H1 (cell line): ENCODE measurements around the gene ASZ1. TPM values are rescaled to one million over a fixed set of nuclear protein-coding genes. Genes with fewer than 3 reads are reported as not detected.
A peak's percentile ranks its signal among the peaks of the same experiment; 100 is the strongest.

Source experiments
- CTCF ChIA-PET: fragments of 300-600 bp; sonication (Branson Sonifier 250); formaldehyde crosslinking; loops from one replicate; lab custom pipeline; 2021; ENCODE audit not compliant: partially characterized antibody; lab: Charles Lee
- POLR2A ChIA-PET: fragments of 300-600 bp; sonication (Branson Sonifier 250); formaldehyde crosslinking; loops from one replicate; lab custom pipeline; 2021; ENCODE audit warnings: inconsistent platforms; ENCODE audit not compliant: partially characterized antibody; lab: Charles Lee
- DNase-seq, 2 experiments: peaks; one replicate each; pipeline versions ENCODE4 v3.0.0 to v3.0.0-alpha.2; 2010 to 2022; ENCODE audit warnings: low spot score in 2 of 2, low read depth in 1 of 2, mixed read lengths in 1 of 2
- FAIRE-seq: peaks from 2 replicates; lab custom pipeline; 2011; peaks lifted over from hg19 to GRCh38; lab: Jason Lieb, UNC
- H2AFZ ChIP-seq: 2 replicates; pipeline ENCODE4 v1.8.1; 2012; ENCODE audit warnings: low read length, inconsistent platforms
- H2AK5ac ChIP-seq: 2 replicates; pipeline ENCODE4 v1.6.1; 2013; ENCODE audit warnings: low read depth, low read length
- H2BK120ac ChIP-seq: replicated peaks from 2 replicates; pipeline ENCODE3; 2013; ENCODE audit warnings: low read depth, low read length, inconsistent platforms
- H2BK12ac ChIP-seq: 2 replicates; pipeline ENCODE4 v1.6.1; 2013; ENCODE audit warnings: low read depth, low read length
- H2BK15ac ChIP-seq: 2 replicates; pipeline ENCODE4 v1.6.1; 2013; ENCODE audit warnings: low read length
- H2BK20ac ChIP-seq: 2 replicates; pipeline ENCODE4 v1.6.1; 2013; ENCODE audit warnings: low read length
- H2BK5ac ChIP-seq: 2 replicates; pipeline ENCODE4 v1.6.1; 2013; ENCODE audit warnings: low read depth, low read length
- H3K14ac ChIP-seq: 2 replicates; pipeline ENCODE4 v1.6.1; 2013; ENCODE audit warnings: inconsistent platforms; ENCODE audit not compliant: insufficient read length
- H3K18ac ChIP-seq: 2 replicates; pipeline ENCODE4 v1.6.1; 2013; ENCODE audit warnings: low read length; ENCODE audit errors: extremely low read depth
- H3K23ac ChIP-seq: 2 replicates; pipeline ENCODE4 v1.6.1; 2013; ENCODE audit warnings: inconsistent platforms; ENCODE audit not compliant: insufficient read length
- H3K23me2 ChIP-seq: 2 replicates; pipeline ENCODE4 v1.6.1; 2013; ENCODE audit warnings: low read depth, low read length
- H3K27ac ChIP-seq: 2 replicates; pipeline ENCODE4 v1.6.1; 2011; ENCODE audit warnings: low read depth, low read length, inconsistent platforms
- H3K27me3 ChIP-seq, 4 experiments: replicated peaks in 1 of 4; 1 replicate in 1 of 4; 2 replicates in 3 of 4; pipeline versions ENCODE4 v1.6.1 to v1.8.1; 2011 to 2013; ENCODE audit warnings: low read length in 3 of 4, mild to moderate bottlenecking in 3 of 4, inconsistent platforms in 2 of 4, mixed read lengths in 2 of 4, moderate library complexity in 1 of 4; ENCODE audit not compliant: control insufficient read depth in 3 of 4, insufficient read depth in 3 of 4; ENCODE audit errors: extremely low read depth in 1 of 4
- H3K36me3 ChIP-seq, 4 experiments: 2 replicates each; pipeline versions ENCODE4 v1.6.1 to v1.8.1; 2011 to 2013; ENCODE audit warnings: mild to moderate bottlenecking in 4 of 4, low read length in 3 of 4, moderate library complexity in 2 of 4, control low read depth in 1 of 4, inconsistent platforms in 1 of 4; ENCODE audit not compliant: insufficient read depth in 4 of 4, control insufficient read depth in 2 of 4
- H3K4ac ChIP-seq: replicated peaks from 2 replicates; pipeline ENCODE3; 2013; ENCODE audit warnings: low read length, low read depth, mixed read lengths, inconsistent platforms; ENCODE audit not compliant: insufficient read length
- H3K4me1 ChIP-seq, 4 experiments: replicated peaks in 1 of 4; 1 replicate in 1 of 4; 2 replicates in 3 of 4; pipeline versions ENCODE4 v1.6.1 to v1.8.1; 2011 to 2013; ENCODE audit warnings: low read length in 3 of 4, inconsistent platforms in 2 of 4, mixed read lengths in 1 of 4; ENCODE audit not compliant: insufficient read depth in 4 of 4, control insufficient read depth in 3 of 4
- H3K4me2 ChIP-seq, 2 experiments: 2 replicates each; pipeline versions ENCODE4 v1.6.1 to v1.8.1; 2011 to 2013; ENCODE audit warnings: low read depth in 2 of 2, low read length in 2 of 2, control low read depth in 1 of 2, inconsistent platforms in 1 of 2, mild to moderate bottlenecking in 1 of 2; ENCODE audit not compliant: insufficient read depth in 1 of 2
- H3K4me3 ChIP-seq, 4 experiments: fragments of 200-600, 300-600 bp in 1 of 4; sonication (generic), shearing (Covaris generic), sonication (Bioruptor Twin) in 1 of 4; 2 replicates each; pipeline versions ENCODE4 v1.5.1 to v1.8.1; 2011 to 2016; ENCODE audit warnings: low read length in 4 of 4, low read depth in 3 of 4, control low read depth in 2 of 4, inconsistent platforms in 2 of 4, mild to moderate bottlenecking in 2 of 4, mixed read lengths in 1 of 4, moderate library complexity in 1 of 4; ENCODE audit not compliant: insufficient read depth in 2 of 4; ENCODE audit errors: extremely low read depth in 1 of 4
- H3K56ac ChIP-seq: replicated peaks from 2 replicates; pipeline ENCODE3; 2013; ENCODE audit warnings: low read depth, mild to moderate bottlenecking, mixed read lengths, low read length, inconsistent platforms; ENCODE audit not compliant: insufficient read length
- H3K79me1 ChIP-seq: 2 replicates; pipeline ENCODE4 v1.6.1; 2013; ENCODE audit warnings: low read depth, low read length, control low read depth
- H3K79me2 ChIP-seq, 2 experiments: 2 replicates each; pipeline versions ENCODE4 v1.6.1 to v1.8.1; 2012 to 2013; ENCODE audit warnings: low read length in 2 of 2, mild to moderate bottlenecking in 2 of 2, inconsistent platforms in 1 of 2; ENCODE audit not compliant: insufficient read depth in 2 of 2, control insufficient read depth in 1 of 2
- H3K9ac ChIP-seq, 4 experiments: replicated peaks in 1 of 4; 1 replicate in 1 of 4; 2 replicates in 3 of 4; pipeline versions ENCODE4 v1.6.1 to v1.8.1; 2011 to 2013; ENCODE audit warnings: low read depth in 3 of 4, low read length in 3 of 4, control low read depth in 2 of 4, mild to moderate bottlenecking in 2 of 4, moderate library complexity in 2 of 4, inconsistent platforms in 1 of 4; ENCODE audit errors: extremely low read depth in 1 of 4
- H3K9me3 ChIP-seq, 2 experiments: 2 replicates each; pipeline versions ENCODE4 v1.6.1 to v1.8.1; 2012 to 2013; ENCODE audit warnings: mild to moderate bottlenecking in 2 of 2, moderate library complexity in 2 of 2, control low read depth in 1 of 2, inconsistent platforms in 1 of 2, low read depth in 1 of 2, low read length in 1 of 2, mixed read lengths in 1 of 2; ENCODE audit not compliant: insufficient read depth in 2 of 2
- H4K20me1 ChIP-seq, 2 experiments: replicated peaks in 1 of 2; 2 replicates each; pipeline versions ENCODE3 to v1.8.1; 2011 to 2013; ENCODE audit warnings: inconsistent platforms in 2 of 2, low read length in 2 of 2, mild to moderate bottlenecking in 1 of 2; ENCODE audit not compliant: insufficient read depth in 2 of 2, control insufficient read depth in 1 of 2
- H4K5ac ChIP-seq: 2 replicates; pipeline ENCODE4 v1.6.1; 2013; ENCODE audit warnings: low read length, low read depth, mixed read lengths, inconsistent platforms; ENCODE audit not compliant: insufficient read length
- H4K8ac ChIP-seq: 2 replicates; pipeline ENCODE4 v1.8.0; 2013; ENCODE audit warnings: mild to moderate bottlenecking, moderate library complexity, low read length, inconsistent platforms; ENCODE audit not compliant: insufficient read depth; ENCODE audit errors: extremely low read depth
- H4K91ac ChIP-seq: replicated peaks from 2 replicates; pipeline ENCODE3; 2013; ENCODE audit warnings: low read length, mixed read lengths, inconsistent platforms; ENCODE audit not compliant: insufficient read length
- ATF3 ChIP-seq: IDR thresholded peaks from 2 replicates; pipeline ENCODE4 v1.6.1; 2011; ENCODE audit warnings: low read depth, mild to moderate bottlenecking, low read length; ENCODE audit not compliant: insufficient read depth
- CHD1 ChIP-seq: IDR thresholded peaks from 2 replicates; pipeline ENCODE4 v1.6.1; 2012; ENCODE audit warnings: low read depth, low read length, improper control_type of control experiment
- EZH2 ChIP-seq: fragments of 200-600 bp; sonication (generic); IDR thresholded peaks from 2 replicates; pipeline ENCODE4 v1.7.1; 2012; ENCODE audit warnings: low read depth, mild to moderate bottlenecking, moderate library complexity, low read length, inconsistent platforms; ENCODE audit not compliant: severe bottlenecking
- KDM4A ChIP-seq: IDR thresholded peaks from one replicate; pipeline ENCODE4 v1.7.1; 2012; ENCODE audit warnings: low read depth, mild to moderate bottlenecking, moderate library complexity, low read length, inconsistent platforms; ENCODE audit not compliant: severe bottlenecking
- MAFK ChIP-seq: IDR thresholded peaks from 2 replicates; pipeline ENCODE4 v1.6.1; 2012; ENCODE audit warnings: low read depth, mild to moderate bottlenecking, improper control_type of control experiment, low read length
- MAX ChIP-seq: IDR thresholded peaks from 2 replicates; pipeline ENCODE4 v1.6.1; 2012; ENCODE audit warnings: inconsistent platforms
- POLR2AphosphoS5 ChIP-seq: IDR thresholded peaks from 2 replicates; pipeline ENCODE4 v1.6.1; 2011; ENCODE audit warnings: low read depth, low read length
- RBBP5 ChIP-seq: IDR thresholded peaks from 2 replicates; pipeline ENCODE4 v1.7.1; 2012; ENCODE audit warnings: low read depth, mild to moderate bottlenecking, inconsistent platforms, low read length, moderate library complexity, borderline replicate concordance
- RFX5 ChIP-seq: IDR thresholded peaks from 2 replicates; pipeline ENCODE4 v1.6.1; 2011; ENCODE audit warnings: low read depth, low read length, improper control_type of control experiment, borderline replicate concordance
- TAF1 ChIP-seq: IDR thresholded peaks from 2 replicates; pipeline ENCODE4 v1.6.1; 2011; ENCODE audit warnings: mild to moderate bottlenecking, low read depth, low read length
- TCF12 ChIP-seq: IDR thresholded peaks from 2 replicates; pipeline ENCODE4 v1.6.1; 2011; ENCODE audit warnings: low read depth, mild to moderate bottlenecking, low read length
- WGBS, 2 experiments: shearing (Covaris generic) in 1 of 2; methylation state at CpG; one replicate each; pipeline versions ENCODE4 v1.1.6 to v1.1.7; 2013 to 2015; ENCODE audit warnings: low lambda C conversion rate in 2 of 2, mixed read lengths in 2 of 2, inconsistent platforms in 1 of 2, low coverage in 1 of 2, missing lambda C conversion rate in 1 of 2; ENCODE audit not compliant: insufficient replicate concordance in 2 of 2, insufficient coverage in 1 of 2, insufficient read length in 1 of 2; ENCODE audit errors: extremely low coverage in 1 of 2, missing lambda C conversion rate in 1 of 2; 5-methylcytosine and 5-hydroxymethylcytosine counted together
- polyA plus RNA-seq, 7 experiments: library from polyadenylated mRNA; depleted of rRNA in 3 of 7; stranded (reverse) in 5 of 7; unstranded in 2 of 7; fragments of >200 nt in 5 of 7; fragments of 200-250 nt in 2 of 7; gene quantifications; 1 replicate in 5 of 7; 2 replicates in 1 of 7; 4 replicates in 1 of 7; pipeline versions ENCODE4 v1.2.1 to v1.2.3, GENCODE V29; 2011 to 2013; ENCODE audit warnings: missing spikeins in 2 of 7, mixed read lengths in 2 of 7
- total RNA-seq: library from RNA; stranded (reverse); fragmentation: NEBNext Ultra II Directional; extraction: Animal tissue kit (Norgen Biotek cat#: 25700); gene quantifications from 2 replicates; pipeline ENCODE4 v1.2.1, GENCODE V29; 2021

The ASZ1 gene
- total and polyA plus RNA-seq, 2 of the 8 experiments (the other 6 are each of a cell fraction or from before 2014, with no cell fraction given), result not detected

GRCh38 chr7:117349570-117349969 lies 77.7 kb downstream of the ASZ1 start:
- 0 out of 7 replicates have a peak, but pooled peaks cover 0 to 2% (median 0%) of the 10 kb centered on the region in 4 experiments for H3K27me3 ChIP-seq
- no peaks in the 10 kb centered on the region for H3K79me1 ChIP-seq
- H2BK12ac ChIP-seq, result no peak overlapping the region
- H3K9ac ChIP-seq, result no peak overlapping the region
- no peaks in the 10 kb centered on the region for H3K23me2 ChIP-seq
- H3K56ac ChIP-seq, result no peak overlapping the region
- H3K27ac ChIP-seq, result no peak overlapping the region
- FAIRE-seq, result no peak
- no peaks in the 10 kb centered on the region for H3K79me2 ChIP-seq
- 0 out of 7 replicates have a peak, but pooled peaks cover 0 to 2% (median 0%) of the 10 kb centered on the region in 4 experiments for H3K4me1 ChIP-seq
- H2BK20ac ChIP-seq, result no peak overlapping the region
- no peak overlapping the region for H2BK15ac ChIP-seq
- no peaks in the 10 kb centered on the region for H3K9me3 ChIP-seq
- no peak overlapping the region for H3K23ac ChIP-seq
- peak overlapping the region; percentile 41; the same call in 1 of the 2 replicates for H2AFZ ChIP-seq
- no peak overlapping the region for H2BK5ac ChIP-seq
- ChIA-PET CTCF (interaction anchor here (0.7 to 1.8 kb wide), 4 partner anchors 16 to 37 kb away, joined by 3 to 5 read pairs (median 4); no protein-coding TSS in a partner anchor), POLR2A (no interaction called here)
- no peak for DNase-seq
- no peak overlapping the region for H3K4me2 ChIP-seq
- H4K8ac ChIP-seq, result no peak overlapping the region
- H4K5ac ChIP-seq, result no peak overlapping the region
- no peak overlapping the region for H3K18ac ChIP-seq
- H3K36me3 ChIP-seq, result no peaks in the 10 kb centered on the region
- no peak overlapping the region for H4K91ac ChIP-seq
- H2BK120ac ChIP-seq, result no peak overlapping the region
- no peak overlapping the region for H3K4ac ChIP-seq
- no peak overlapping the region for H3K4me3 ChIP-seq
- WGBS, 2 experiments, result 90% methylated on average over 2 of the region's 2 CpGs; no CpG with 5 or more reads in 1 of the 2 experiments
- no peaks in the 10 kb centered on the region for H4K20me1 ChIP-seq
- no peak overlapping the region for H3K14ac ChIP-seq
- no peak overlapping the region for H2AK5ac ChIP-seq
- no peak for TF ChIP-seq KDM4A
- no peak for TF ChIP-seq TAF1
- no peak for TF ChIP-seq TCF12
- TF ChIP-seq MAFK, result no peak
- TF ChIP-seq CHD1, result no peak
- no peak for TF ChIP-seq ATF3
- no peak for TF ChIP-seq RBBP5
- TF ChIP-seq EZH2, result no peak
- TF ChIP-seq POLR2AphosphoS5, result no peak
- no peak for TF ChIP-seq MAX
- no peak for TF ChIP-seq RFX5
